Eye (tissue), 1 donor: ENCODE measurements around the gene NR4A3.

Source experiments
- DNase-seq: peaks from one replicate; pipeline ENCODE4 v3.0.0-alpha.2; 2015

Gene NR4A3

GRCh38 chr9:99889120-99889519 is 67.4 kb downstream of the NR4A3 start:
- DNase-seq: no peak

DNA sequence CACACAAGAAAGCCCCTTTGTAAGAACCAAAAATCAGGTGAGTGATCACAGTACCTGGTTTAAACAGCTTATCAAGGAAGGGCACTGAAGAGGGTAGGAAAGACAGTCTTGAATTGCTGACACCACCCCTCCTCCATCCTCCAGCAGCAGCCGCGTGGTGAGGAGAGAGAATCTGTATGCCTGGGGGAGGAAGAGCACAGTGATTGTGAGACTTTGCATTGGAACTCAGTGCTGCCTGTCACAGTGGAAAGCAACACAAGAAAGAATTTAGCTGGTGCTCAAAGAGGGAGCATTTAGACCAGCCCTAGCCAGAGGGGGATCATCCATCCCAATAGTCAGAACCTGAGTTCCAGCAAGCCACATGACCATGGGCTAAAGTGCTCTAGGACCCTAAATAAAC is 73.1 kb downstream of the NR4A3 start:
- DNase-seq: no peak

DNA sequence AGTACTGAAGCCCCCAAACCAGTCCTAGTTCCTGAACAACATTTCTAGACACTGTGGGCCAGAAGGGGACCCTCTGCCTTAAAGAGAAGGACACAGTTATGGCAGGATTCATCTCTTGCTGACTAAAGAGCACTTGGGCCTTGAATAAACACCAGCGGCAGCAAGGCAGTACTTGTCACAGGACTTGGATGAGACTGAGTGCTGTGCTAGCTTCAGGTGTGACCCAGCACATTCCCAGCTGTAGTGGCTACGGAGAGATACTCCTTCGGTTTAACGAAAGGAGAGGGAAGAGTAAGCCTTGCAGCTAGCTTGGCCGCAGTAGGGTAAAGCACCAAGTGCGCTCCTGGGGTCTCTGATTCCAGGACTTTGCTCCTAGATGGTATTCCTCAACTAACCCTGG is 73.8 kb downstream of the NR4A3 start:
- DNase-seq: no peak

DNA sequence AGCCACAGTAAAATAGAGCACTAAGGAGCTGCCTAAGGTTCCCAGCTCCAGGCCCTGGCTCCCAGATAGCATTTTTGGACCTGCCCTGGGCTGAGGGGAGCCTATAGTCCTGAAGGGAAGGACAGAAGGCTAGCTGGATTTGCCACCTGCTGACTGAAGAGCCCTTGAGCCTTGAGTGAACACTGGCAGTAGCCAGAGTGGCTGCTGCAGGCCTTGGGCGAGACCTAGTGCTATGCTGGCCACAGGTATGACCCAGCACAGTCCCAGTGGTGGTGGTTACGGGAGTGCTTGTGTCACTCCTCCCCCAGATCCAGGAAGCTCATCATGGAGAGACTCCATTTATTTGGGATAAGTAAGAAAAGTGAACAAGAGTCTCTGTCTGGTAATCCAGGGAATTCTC is 74.4 kb downstream of the NR4A3 start:
- no peak for DNase-seq

GRCh38 chr9:99903393-99903792 is 81.7 kb downstream of the NR4A3 start:
- DNase-seq: no peak

DNA sequence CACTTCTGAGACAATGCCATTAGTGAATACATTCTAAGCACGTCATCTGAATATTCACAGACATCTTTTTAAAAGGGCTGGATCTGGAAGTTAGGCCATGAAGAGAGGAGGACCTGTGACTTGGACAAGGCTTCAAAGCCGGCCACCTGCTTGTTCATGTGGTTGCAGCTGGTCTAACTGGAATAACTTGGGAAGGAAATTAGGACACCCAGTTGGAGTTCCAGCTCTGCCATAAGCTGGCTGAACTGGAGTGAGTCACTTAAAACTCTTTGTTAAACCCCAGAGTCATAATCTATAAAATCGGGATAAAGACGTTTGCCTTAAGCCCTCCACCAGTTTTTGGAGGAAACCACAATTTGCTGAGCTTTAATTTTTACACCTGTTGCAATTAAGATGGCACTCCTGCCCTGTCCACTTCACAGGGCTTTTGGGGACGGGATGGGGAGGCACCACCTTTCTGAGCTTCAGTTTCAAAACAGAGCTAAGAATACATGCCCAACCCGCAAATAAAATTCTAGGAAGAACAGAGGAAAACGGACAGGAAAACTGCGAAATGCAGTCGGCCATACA is 84.2 kb downstream of the NR4A3 start:
- DNase-seq: no peak

DNA sequence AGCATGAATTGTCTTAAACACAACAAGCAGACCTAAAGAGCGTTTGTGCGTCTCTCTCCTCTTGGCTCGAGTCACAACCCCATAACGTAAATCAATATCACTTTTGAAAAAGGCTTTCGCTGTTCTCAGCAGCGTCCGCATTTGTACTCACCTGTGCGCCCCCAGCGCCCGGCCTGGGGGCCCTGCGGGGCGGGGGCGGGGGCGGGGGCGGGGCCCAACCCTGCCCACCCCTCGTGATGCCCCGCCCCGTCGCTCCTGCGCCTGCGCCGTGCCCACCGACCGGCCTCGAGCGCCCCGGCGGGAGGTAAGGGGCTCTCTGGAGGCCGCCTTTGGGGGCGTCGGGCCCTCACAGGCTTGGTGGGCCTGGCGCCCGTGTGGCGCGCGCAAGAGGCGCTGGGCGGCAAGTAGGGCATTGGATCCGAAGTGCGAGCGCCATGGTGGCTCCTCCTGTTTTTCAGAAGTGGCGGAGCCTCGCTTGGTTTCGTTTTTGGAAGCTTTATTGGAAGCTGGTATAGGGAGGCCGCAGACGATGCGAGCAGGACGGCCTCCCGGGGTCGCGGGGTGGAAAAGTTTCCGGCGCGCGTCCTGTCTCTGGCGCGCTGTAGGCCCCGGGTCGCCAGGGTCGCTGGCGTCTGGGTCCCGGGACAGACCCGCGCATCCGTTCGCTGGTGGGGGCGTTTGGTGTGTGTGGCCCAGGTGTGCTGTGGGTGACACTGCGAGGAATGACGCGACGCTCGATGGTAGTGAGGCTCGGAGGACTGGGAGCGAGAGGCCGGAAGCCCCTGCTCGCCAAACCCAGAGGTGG is 84.9 kb downstream of the NR4A3 start, which contains the start of gene STX17:
TSS of gene STX17 (plus strand) at position 252 of the 805 bp plus-strand sequence. CDS start 8,586 bp downstream, outside the sequence.
- DNase-seq: peak; percentile 91

- DNase-seq: no peak
Observed at GRCh38 chr9:99907208-99907532, 85.5 kb downstream of the NR4A3 start.

DNA sequence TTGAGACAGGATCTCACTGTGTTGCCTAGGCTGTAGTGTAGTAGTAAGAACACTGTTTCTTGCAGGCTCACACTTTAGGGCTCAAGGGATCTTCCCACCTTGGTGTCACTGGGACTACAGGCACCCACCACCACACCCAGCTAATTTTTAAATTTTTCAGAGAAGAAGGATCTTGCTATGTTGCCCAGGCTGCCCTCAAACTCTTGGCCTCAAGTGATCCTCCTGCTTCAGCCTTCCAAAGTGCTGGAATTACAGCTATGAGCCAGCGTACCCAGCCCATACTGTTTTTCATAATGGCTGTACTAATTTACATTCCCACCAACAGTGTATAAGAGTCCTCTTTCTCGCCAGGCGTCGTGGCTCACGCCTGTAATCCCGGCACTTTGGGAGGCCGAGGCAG is 89.9 kb downstream of the NR4A3 start:
- no peak for DNase-seq
